Right lobe of liver (tissue), 6 donors: Measurements from ENCODE around the gene TBKBP1. TPM values are rescaled to one million over a fixed set of nuclear protein-coding genes. Genes with fewer than 3 reads are reported as not detected.

Experiments
- ATAC-seq, 4 donors: fragments of 200-7000 bp; cut with Tn5 transposase; one replicate each; pipeline ENCODE4 v1.9.1; 2020; ENCODE audit warnings: mild to moderate bottlenecking in 4 of 4, moderate library complexity in 4 of 4
- DNase-seq, 3 donors: peaks; one replicate each; pipeline ENCODE4 v3.0.0-alpha.2; 2020
- H3K27ac ChIP-seq, 3 donors: fragments of 200-600 bp; one replicate each; pipeline ENCODE4 v1.8.0; 2022
- H3K27me3 ChIP-seq, 2 donors: fragments of 200-600 bp; one replicate each; pipeline ENCODE4 v1.8.0; 2022
- H3K36me3 ChIP-seq, 4 donors: fragments of 200-600 bp; sonication (generic) in 1 of 4; one replicate each; pipeline versions ENCODE4 v1.5.1 to v1.8.0; 2017 to 2022; ENCODE audit warnings: control low read depth in 1 of 4
- H3K4me1 ChIP-seq, 4 donors: fragments of 200-600 bp; sonication (generic) in 1 of 4; one replicate each; pipeline versions ENCODE4 v1.5.1 to v1.8.0; 2017 to 2022; ENCODE audit warnings: control low read depth in 1 of 4
- H3K4me3 ChIP-seq, 3 donors: fragments of 200-600 bp; one replicate each; pipeline ENCODE4 v1.8.0; 2022
- H3K9me3 ChIP-seq, 4 donors: fragments of 200-600 bp; sonication (generic) in 1 of 4; one replicate each; pipeline versions ENCODE4 v1.5.1 to v1.8.0; 2017 to 2022; ENCODE audit warnings: control low read depth in 1 of 4
- POLR2A ChIP-seq: fragments of 450-650 bp; IDR thresholded peaks from one replicate; pipeline ENCODE4 v1.6.1; 2017; ENCODE audit warnings: antibody characterized with exemption, mild to moderate bottlenecking
- WGBS: methylation state at CpG from one replicate; pipeline ENCODE4 v1.1.6; 2018; ENCODE audit warnings: low coverage, low lambda C conversion rate; ENCODE audit not compliant: insufficient coverage; ENCODE audit errors: missing lambda C conversion rate; 5-methylcytosine and 5-hydroxymethylcytosine counted together
- intact Hi-C, 2 donors: fragments of 100-400 bp; cut with DNase I; formaldehyde crosslinking; loops; one replicate each; pipeline versions ENCODE4 v1.11.2 to v1.14.1; 2022
- total RNA-seq, 6 experiments: library from RNA; depleted of rRNA in 2 of 6; stranded (reverse); fragments of >200 nt in 2 of 6; fragmentation: NEBNext Ultra II Directional in 3 of 6; extraction: Animal tissue kit (Norgen Biotek cat#: 25700) in 3 of 6; gene quantifications; one replicate each; pipeline versions ENCODE4 v1.1.0 to v1.2.4, GENCODE V29; 2016 to 2023
- TF ChIP-seq, protein P1 (sequence below), 4 donors: fragments of 200-600 bp in 3 of 4; fragments of 450-650 bp in 1 of 4; IDR thresholded peaks; one replicate each; pipeline versions ENCODE4 v1.5.1 to v1.8.0; 2016 to 2022; ENCODE audit warnings: antibody characterized with exemption in 4 of 4, mild to moderate bottlenecking in 2 of 4
- donor health status: DM: no; HTN: yes; CAD: no.
- donor health status: DM: no; HTN: no; CAD: no.
- donor health status: DM: no; HTN: no; CAD: no.
- donor health status: DM: no; HTN: yes; CAD: no.
- donor health status: DM: no; HTN: yes; CAD: no.

TBKBP1 gene
- total RNA-seq, 6 experiments from 2014 or later, result 1.2 to 3.2 (median 2.2) TPM

DNA sequence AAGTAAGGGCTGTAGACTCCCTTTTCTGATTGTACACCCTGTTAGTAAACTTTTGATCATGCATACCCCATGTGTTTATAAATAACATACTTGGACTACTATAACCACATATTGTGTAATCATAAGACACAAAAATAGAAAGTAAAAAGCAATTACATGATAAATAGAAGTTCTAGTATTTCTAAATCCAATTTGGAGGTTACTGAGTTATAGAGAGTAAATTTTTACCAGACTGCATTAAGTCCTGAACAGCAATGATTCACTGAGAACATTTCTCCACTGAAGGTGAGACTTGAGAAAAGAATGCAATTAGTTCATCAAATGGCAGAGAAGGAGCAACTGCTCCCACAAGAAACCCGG is 7.7 kb upstream of the TBKBP1 start:
- Histone ChIP-seq H3K4me1 (peaks cover 0 to 11% (median 0%) of the 10 kb centered on the region in 4 donors), H3K9me3 (no peaks in the 10 kb centered on the region), H3K4me3 (no peak overlapping the region), H3K27ac (no peak overlapping the region), H3K27me3 (no peaks in the 10 kb centered on the region), H3K36me3 (peaks cover 0 to 28% (median 16%) of the 10 kb centered on the region in 4 donors)
- ATAC-seq (no peak), DNase-seq (no peak)
- intact Hi-C loops, result no loop called here
- TF ChIP-seq, protein P1, sequence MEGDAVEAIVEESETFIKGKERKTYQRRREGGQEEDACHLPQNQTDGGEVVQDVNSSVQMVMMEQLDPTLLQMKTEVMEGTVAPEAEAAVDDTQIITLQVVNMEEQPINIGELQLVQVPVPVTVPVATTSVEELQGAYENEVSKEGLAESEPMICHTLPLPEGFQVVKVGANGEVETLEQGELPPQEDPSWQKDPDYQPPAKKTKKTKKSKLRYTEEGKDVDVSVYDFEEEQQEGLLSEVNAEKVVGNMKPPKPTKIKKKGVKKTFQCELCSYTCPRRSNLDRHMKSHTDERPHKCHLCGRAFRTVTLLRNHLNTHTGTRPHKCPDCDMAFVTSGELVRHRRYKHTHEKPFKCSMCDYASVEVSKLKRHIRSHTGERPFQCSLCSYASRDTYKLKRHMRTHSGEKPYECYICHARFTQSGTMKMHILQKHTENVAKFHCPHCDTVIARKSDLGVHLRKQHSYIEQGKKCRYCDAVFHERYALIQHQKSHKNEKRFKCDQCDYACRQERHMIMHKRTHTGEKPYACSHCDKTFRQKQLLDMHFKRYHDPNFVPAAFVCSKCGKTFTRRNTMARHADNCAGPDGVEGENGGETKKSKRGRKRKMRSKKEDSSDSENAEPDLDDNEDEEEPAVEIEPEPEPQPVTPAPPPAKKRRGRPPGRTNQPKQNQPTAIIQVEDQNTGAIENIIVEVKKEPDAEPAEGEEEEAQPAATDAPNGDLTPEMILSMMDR (IDR thresholded peaks at IDR 0.05), result no peak
- TF ChIP-seq POLR2A, result no peak
- WGBS, result 83% methylated on average over 1 of the region's 1 CpG

DNA sequence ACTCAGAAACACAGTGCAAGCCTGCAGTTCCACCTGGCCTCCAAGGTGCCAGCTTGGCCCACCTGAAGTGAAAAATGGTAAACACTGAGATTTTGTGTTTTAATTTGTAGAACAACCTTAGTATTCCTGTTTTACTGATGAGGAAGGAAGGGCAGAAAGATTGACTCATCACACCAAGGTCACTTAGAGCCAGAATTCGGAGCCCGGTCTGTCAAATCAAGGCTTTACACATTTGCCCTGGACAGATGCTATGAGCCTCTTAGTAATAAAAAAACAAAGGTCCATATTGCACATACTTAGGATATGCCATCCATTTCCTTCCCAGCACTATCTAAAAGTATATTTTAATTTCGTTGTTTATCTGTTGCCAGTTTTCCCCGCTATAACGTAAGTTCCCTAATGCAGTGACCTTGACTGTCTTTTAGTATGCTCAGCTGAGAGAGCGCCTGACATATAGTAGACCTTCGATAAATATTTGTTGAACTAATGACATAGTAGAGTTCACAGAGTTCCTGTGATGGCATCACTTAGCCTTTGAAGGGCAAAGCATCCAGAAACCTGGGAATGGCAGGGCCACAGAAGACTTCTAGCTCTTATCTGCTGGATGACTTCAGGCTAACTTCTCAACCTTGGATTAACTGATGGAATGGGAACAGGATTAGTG is 7.2 kb upstream of the TBKBP1 start:
- TF ChIP-seq, protein P1 (IDR thresholded peaks at IDR 0.05), result no peak
- no peak for TF ChIP-seq POLR2A
- Histone ChIP-seq H3K4me1 (peaks cover 0 to 11% (median 0%) of the 10 kb centered on the region in 4 donors), H3K36me3 (peaks cover 0 to 25% (median 14%) of the 10 kb centered on the region in 4 donors), H3K27ac (no peak overlapping the region), H3K9me3 (no peaks in the 10 kb centered on the region), H3K4me3 (no peak overlapping the region), H3K27me3 (no peaks in the 10 kb centered on the region)
- intact Hi-C loops, result no loop called here
- ATAC-seq (peak in 1 of 4 donors; percentile 39), DNase-seq (no peak)
- WGBS, result 56% methylated on average over 7 of the region's 7 CpGs

DNA sequence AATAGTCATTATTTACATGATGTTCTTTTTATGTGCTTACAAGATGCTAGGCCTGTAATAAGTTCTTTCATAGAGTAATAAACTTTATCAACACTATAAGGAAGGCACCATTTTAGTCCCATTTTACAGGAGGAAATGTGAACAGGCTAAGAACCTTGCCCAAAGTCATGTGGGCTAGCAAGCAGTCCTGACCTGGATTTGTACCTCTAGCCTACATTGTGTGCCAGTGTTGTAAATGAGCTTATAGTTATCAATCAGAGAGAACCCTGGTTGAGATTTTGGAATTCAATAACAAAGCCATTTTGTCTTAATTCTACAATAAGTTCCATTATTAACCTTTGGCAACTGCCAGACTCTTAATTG is 6.7 kb upstream of the TBKBP1 start:
- Histone ChIP-seq H3K27ac (no peak overlapping the region), H3K36me3 (peaks cover 0 to 20% (median 11%) of the 10 kb centered on the region in 4 donors), H3K27me3 (no peaks in the 10 kb centered on the region), H3K9me3 (no peaks in the 10 kb centered on the region), H3K4me1 (peaks cover 0 to 11% (median 0%) of the 10 kb centered on the region in 4 donors), H3K4me3 (no peak overlapping the region)
- intact Hi-C loops, result no loop called here
- no peak for TF ChIP-seq POLR2A
- TF ChIP-seq, protein P1 (IDR thresholded peaks at IDR 0.05), result no peak
- DNase-seq (no peak), ATAC-seq (peak in 1 of 4 donors; percentile 19)

DNA sequence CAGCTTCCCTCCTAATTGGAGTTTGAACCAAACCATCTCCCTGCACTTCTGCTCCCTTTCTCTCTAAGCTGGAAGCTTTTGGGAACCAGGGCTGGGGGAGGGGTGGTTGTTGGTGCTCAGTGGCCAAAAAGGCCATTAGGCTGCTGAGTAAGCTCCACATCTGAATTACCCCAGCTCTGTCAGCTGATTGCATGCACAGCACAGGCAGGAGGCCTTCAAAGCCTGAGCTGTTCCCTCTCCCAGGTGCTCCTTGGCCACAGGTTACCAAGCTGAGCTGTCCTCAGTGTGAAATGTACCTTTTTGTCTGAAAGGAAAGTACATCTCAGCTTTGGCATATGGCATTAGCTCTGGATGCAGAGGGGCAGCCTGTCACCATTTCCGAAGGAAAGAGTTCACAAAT is 6.2 kb upstream of the TBKBP1 start:
- intact Hi-C loops, result no loop called here
- Histone ChIP-seq H3K27me3 (no peaks in the 10 kb centered on the region), H3K4me1 (peaks cover 0 to 12% (median 0%) of the 10 kb centered on the region in 4 donors), H3K9me3 (no peaks in the 10 kb centered on the region), H3K27ac (no peak overlapping the region), H3K36me3 (peaks cover 0 to 16% (median 8%) of the 10 kb centered on the region in 4 donors), H3K4me3 (no peak overlapping the region)
- DNase-seq (no peak), ATAC-seq (peak; percentile 31 to 85 (median 59))
- WGBS, result no CpG with 5 or more reads among the region's 1 CpG
- no peak for TF ChIP-seq POLR2A
- TF ChIP-seq, protein P1 (IDR thresholded peaks at IDR 0.05), result no peak
